PC-9 (cell line): ENCODE results near the gene ABCA2. TPM values are rescaled to one million over a fixed set of nuclear protein-coding genes. Genes with fewer than 3 reads are reported as not detected.
"Not testable (repeated sequence)": the region's sequence is repeated elsewhere in the genome, so short reads cannot be mapped to it uniquely, and the experiment has no call there.

Experiments used
- BruUV-seq: library from RNA; stranded (reverse); fragments of 400-500 nt; replicated peaks from 2 replicates; lab custom pipeline; 2021; lab: Mats Ljungman, UMichigan
- CTCF ChIA-PET: fragments of 300-600 bp; sonication (Branson Sonifier 250); formaldehyde crosslinking; loops from one replicate; lab custom pipeline; 2022; ENCODE audit warnings: antibody characterized with exemption; lab: Charles Lee
- POLR2A ChIA-PET: fragments of 300-600 bp; sonication (Branson Sonifier 250); formaldehyde crosslinking; loops from one replicate; lab custom pipeline; 2022; ENCODE audit warnings: antibody characterized with exemption; ENCODE audit not compliant: unreplicated experiment; lab: Charles Lee
- DNase-seq, 2 experiments: peaks; one replicate each; pipeline versions ENCODE4 v3.0.0 to v3.0.0-alpha.2; 2015 to 2022; ENCODE audit warnings: mixed read lengths in 1 of 2
- H2AFZ ChIP-seq: fragments of 200-600 bp; sonication (generic); 2 replicates; pipeline ENCODE4 v1.8.1; 2017; ENCODE audit warnings: antibody characterized with exemption
- H3F3A ChIP-seq: fragments of 200-600 bp; sonication (generic); 2 replicates; pipeline ENCODE4 v1.8.1; 2017; ENCODE audit warnings: antibody characterized with exemption, mild to moderate bottlenecking, low read depth; ENCODE audit not compliant: insufficient read depth
- H3K27ac ChIP-seq: fragments of 200-600 bp; sonication (generic); 2 replicates; pipeline ENCODE4 v1.6.1; 2016; ENCODE audit warnings: mixed run types
- H3K27me3 ChIP-seq: fragments of 200-600 bp; sonication (generic); 2 replicates; pipeline ENCODE4 v1.6.1; 2016; ENCODE audit warnings: low read depth, mixed run types; ENCODE audit not compliant: insufficient read depth
- H3K36me3 ChIP-seq: fragments of 200-600 bp; sonication (generic); 2 replicates; pipeline ENCODE4 v1.6.1; 2016; ENCODE audit warnings: low read depth, mixed run types
- H3K4me1 ChIP-seq: fragments of 200-600 bp; sonication (generic); replicated peaks from 2 replicates; pipeline ENCODE4 v1.6.1; 2016; ENCODE audit warnings: mixed run types; ENCODE audit not compliant: insufficient read depth
- H3K4me2 ChIP-seq: fragments of 200-600 bp; sonication (generic); 2 replicates; pipeline ENCODE4 v1.6.1; 2017; ENCODE audit warnings: mixed run types
- H3K4me3 ChIP-seq: fragments of 200-600 bp; sonication (generic); 2 replicates; pipeline ENCODE4 v1.6.1; 2016; ENCODE audit warnings: mixed run types
- H3K79me2 ChIP-seq: fragments of 200-600 bp; sonication (generic); 2 replicates; pipeline ENCODE4 v1.6.1; 2017; ENCODE audit warnings: low read depth, mixed run types
- H3K9me2 ChIP-seq: fragments of 200-600 bp; sonication (generic); 2 replicates; pipeline ENCODE4 v1.8.1; 2017; ENCODE audit warnings: mild to moderate bottlenecking; ENCODE audit not compliant: insufficient read depth
- H3K9me3 ChIP-seq: fragments of 200-600 bp; sonication (generic); 2 replicates; pipeline ENCODE4 v1.8.1; 2016; ENCODE audit warnings: low read depth; ENCODE audit not compliant: insufficient read depth
- H4K20me1 ChIP-seq: fragments of 200-600 bp; sonication (generic); 2 replicates; pipeline ENCODE4 v1.8.1; 2017; ENCODE audit not compliant: insufficient read depth
- CTCF ChIP-seq: fragments of 200-600 bp; sonication (generic); conservative IDR thresholded peaks from 2 replicates; pipeline ENCODE4 v1.6.1; 2017; ENCODE audit warnings: mixed run types, antibody characterized with exemption, mild to moderate bottlenecking, moderate library complexity
- EZH2 ChIP-seq: fragments of 200-600 bp; sonication (generic); IDR thresholded peaks from 2 replicates; pipeline ENCODE4 v1.8.0; 2017; ENCODE audit warnings: antibody characterized with exemption, low read depth
- intact Hi-C: fragments of 100-400 bp; cut with micrococcal nuclease; formaldehyde crosslinking; loops from one replicate; pipeline ENCODE4 v1.10.0; 2022; ENCODE audit not compliant: unreplicated experiment
- total RNA-seq: library from RNA; stranded (reverse); gene quantifications from 2 replicates; pipeline ENCODE4 v1.2.3, GENCODE V29; 2021

ABCA2 gene
- total RNA-seq, 1 experiment from 2014 or later: 79.2 TPM

- intact Hi-C loops, CTCF ChIA-PET, H3K36me3 ChIP-seq, H3K4me1 ChIP-seq, BruUV-seq, H2AFZ ChIP-seq, H3K9me3 ChIP-seq, POLR2A ChIA-PET, H3K27me3 ChIP-seq, H3K27ac ChIP-seq, H3K79me2 ChIP-seq, H4K20me1 ChIP-seq, H3K4me3 ChIP-seq, H3F3A ChIP-seq, H3K4me2 ChIP-seq, H3K9me2 ChIP-seq: not testable (repeated sequence)
- DNase-seq: peak in 1 of 2 experiments; percentile 54
- peak; percentile 68 for TF ChIP-seq CTCF
These were observed 23.8 kb downstream of the ABCA2 start for GRCh38 chr9:137004285-137004684.

GRCh38 chr9:137002646-137003041, 25.4 kb downstream of the ABCA2 start:
- Histone ChIP-seq H4K20me1 (no peaks in the 10 kb centered on the region), H3K9me3 (no peaks in the 10 kb centered on the region), H2AFZ (no peak overlapping the region), H3K79me2 (no peaks in the 10 kb centered on the region), H3K36me3 (no peaks in the 10 kb centered on the region), H3K4me3 (no peak overlapping the region), H3K4me2 (no peak overlapping the region), H3F3A (peaks cover 16% of the 10 kb centered on the region; the same call in 1 of the 2 replicates), H3K9me2 (no peaks in the 10 kb centered on the region), H3K4me1 (peaks cover 9% of the 10 kb centered on the region; the same call in 1 of the 2 replicates), H3K27ac (no peak overlapping the region), H3K27me3 (no peaks in the 10 kb centered on the region)
- no TSS peak for BruUV-seq
- no peak for TF ChIP-seq CTCF
- no peak for TF ChIP-seq EZH2
- ChIA-PET CTCF (interaction anchor here (0.6 to 0.7 kb wide), 2 partner anchors 27 to 54 kb away, joined by 3 read pairs; no protein-coding TSS in a partner anchor), POLR2A (no interaction called here)
- no peak for DNase-seq
- intact Hi-C loops: no loop called here

- H2AFZ ChIP-seq: peak overlapping the region; percentile 39; the same call in 1 of the 2 replicates
- ChIA-PET CTCF (interaction anchor here (0.6 to 0.7 kb wide), 9 partner anchors 13 to 256 kb away, joined by 3 to 13 read pairs (median 5); no protein-coding TSS in a partner anchor), POLR2A (interaction anchor here (0.7 kb wide), 1 partner anchor 24 kb away, joined by 13 read pairs; no protein-coding TSS in a partner anchor)
- H3K9me2 ChIP-seq: no peaks in the 10 kb centered on the region
- DNase-seq: no peak
- H3K27ac ChIP-seq: no peak overlapping the region
- intact Hi-C loops: no loop called here
- peaks cover 16% of the 10 kb centered on the region; the same call in 1 of the 2 replicates for H3F3A ChIP-seq
- H3K27me3 ChIP-seq: no peaks in the 10 kb centered on the region
- H3K79me2 ChIP-seq: no peaks in the 10 kb centered on the region
- no peaks in the 10 kb centered on the region for H3K9me3 ChIP-seq
- H3K4me3 ChIP-seq: no peak overlapping the region
- H3K4me2 ChIP-seq: peak overlapping the region; percentile 46; the same call in 1 of the 2 replicates
- peaks cover 15% of the 10 kb centered on the region for H3K4me1 ChIP-seq
- H4K20me1 ChIP-seq: no peaks in the 10 kb centered on the region
- no TSS peak for BruUV-seq
- no peak for TF ChIP-seq EZH2
- TF ChIP-seq CTCF: no peak
- no peaks in the 10 kb centered on the region for H3K36me3 ChIP-seq
These were observed 26.0 kb downstream of the ABCA2 start for GRCh38 chr9:137001857-137002645.
